Measurements from ENCODE around the gene SLC8A1. TPM values are rescaled to one million over a fixed set of nuclear protein-coding genes. Genes with fewer than 3 reads are reported as not detected.

The SLC8A1 gene
- total RNA-seq, 4 donors from 2014 or later = 2.2 to 45.0 (median 9.6) TPM

DNA sequence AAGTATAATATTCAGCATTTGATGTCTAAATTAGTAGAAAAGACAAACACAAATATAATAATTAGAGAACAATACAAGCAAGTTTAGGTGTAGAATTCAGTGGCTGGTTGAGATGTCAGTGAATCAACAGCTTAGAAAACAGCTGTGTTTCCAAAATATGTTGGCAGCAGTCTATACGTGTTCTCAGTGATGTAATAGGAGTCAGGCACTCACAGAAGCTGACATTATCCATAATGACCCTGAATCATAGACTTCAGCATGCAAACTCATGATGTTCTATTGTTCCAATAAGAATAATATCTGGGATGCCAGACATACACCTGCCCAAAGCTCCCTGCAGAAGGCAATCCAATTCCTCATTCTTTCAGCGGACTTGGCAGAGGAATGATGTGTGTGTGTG lies 164.7 kb downstream of the SLC8A1 start:
- Histone ChIP-seq H3K4me1 (peaks cover 0 to 17% (median 0%) of the 10 kb centered on the region in 3 donors), H3K36me3 (no peaks in the 10 kb centered on the region), H3K4me3 (no peak overlapping the region), H3K27me3 (no peaks in the 10 kb centered on the region), H3K9me3 (no peaks in the 10 kb centered on the region), H3K27ac (no peak overlapping the region)
- intact Hi-C loops (cut with DNase I) = no loop called here
- DNase-seq = no peak
- 40 to 49% methylated on average over 2 of the region's 2 CpGs for WGBS, 2 donors
- TF ChIP-seq, protein P1, sequence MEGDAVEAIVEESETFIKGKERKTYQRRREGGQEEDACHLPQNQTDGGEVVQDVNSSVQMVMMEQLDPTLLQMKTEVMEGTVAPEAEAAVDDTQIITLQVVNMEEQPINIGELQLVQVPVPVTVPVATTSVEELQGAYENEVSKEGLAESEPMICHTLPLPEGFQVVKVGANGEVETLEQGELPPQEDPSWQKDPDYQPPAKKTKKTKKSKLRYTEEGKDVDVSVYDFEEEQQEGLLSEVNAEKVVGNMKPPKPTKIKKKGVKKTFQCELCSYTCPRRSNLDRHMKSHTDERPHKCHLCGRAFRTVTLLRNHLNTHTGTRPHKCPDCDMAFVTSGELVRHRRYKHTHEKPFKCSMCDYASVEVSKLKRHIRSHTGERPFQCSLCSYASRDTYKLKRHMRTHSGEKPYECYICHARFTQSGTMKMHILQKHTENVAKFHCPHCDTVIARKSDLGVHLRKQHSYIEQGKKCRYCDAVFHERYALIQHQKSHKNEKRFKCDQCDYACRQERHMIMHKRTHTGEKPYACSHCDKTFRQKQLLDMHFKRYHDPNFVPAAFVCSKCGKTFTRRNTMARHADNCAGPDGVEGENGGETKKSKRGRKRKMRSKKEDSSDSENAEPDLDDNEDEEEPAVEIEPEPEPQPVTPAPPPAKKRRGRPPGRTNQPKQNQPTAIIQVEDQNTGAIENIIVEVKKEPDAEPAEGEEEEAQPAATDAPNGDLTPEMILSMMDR (IDR thresholded peaks at IDR 0.05) = no peak
- no peak for TF ChIP-seq POLR2A (IDR thresholded peaks at IDR 0.05)

DNA sequence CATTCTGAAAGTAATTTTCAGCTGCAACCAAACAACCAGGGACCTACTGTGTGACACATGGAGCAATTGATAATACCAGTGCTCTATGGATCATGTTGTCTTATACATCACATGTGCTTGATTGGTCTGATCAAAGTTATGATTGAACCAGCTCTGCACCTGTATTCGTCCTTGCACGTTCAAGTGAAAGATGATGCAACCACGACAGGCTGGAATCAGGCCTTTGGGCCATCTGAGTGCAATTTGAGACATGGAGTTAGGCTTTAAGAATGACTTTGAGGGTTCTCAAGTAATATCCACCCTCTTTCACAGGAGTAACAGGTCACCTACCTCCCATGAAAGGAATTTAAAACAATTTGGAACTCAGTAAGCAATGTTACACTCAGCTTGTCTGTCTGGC lies 165.2 kb downstream of the SLC8A1 start:
- TF ChIP-seq, protein P1 (IDR thresholded peaks at IDR 0.05) = no peak
- TF ChIP-seq POLR2A (IDR thresholded peaks at IDR 0.05) = no peak
- Histone ChIP-seq H3K4me3 (no peak overlapping the region), H3K27me3 (no peaks in the 10 kb centered on the region), H3K36me3 (no peaks in the 10 kb centered on the region), H3K9me3 (no peaks in the 10 kb centered on the region), H3K27ac (no peak overlapping the region), H3K4me1 (peaks cover under 1 to 22% (median 2%) of the 10 kb centered on the region in 3 donors)
- intact Hi-C loops (cut with DNase I) = no loop called here
- WGBS, 2 donors = 53 to 55% methylated on average over 3 of the region's 3 CpGs
- DNase-seq = no peak

DNA sequence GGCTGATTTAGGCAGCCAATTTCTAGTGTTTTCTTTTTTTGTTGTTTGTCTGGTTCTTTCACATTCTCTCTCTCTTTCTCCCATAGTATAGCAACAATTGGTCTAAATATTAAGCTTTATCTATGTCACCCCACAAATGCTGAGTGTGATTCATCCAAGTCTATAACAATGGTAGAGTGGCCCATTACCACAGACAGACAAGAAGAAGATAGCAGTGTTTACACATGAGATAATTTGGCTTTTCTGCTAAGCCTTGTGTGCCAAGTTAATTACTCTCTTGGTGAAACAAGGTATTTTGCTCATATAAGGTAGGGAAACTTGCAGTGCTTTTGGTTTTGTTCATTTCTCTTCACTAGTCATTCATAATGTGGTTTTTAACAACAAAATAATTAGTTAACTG lies 166.5 kb downstream of the SLC8A1 start:
- no peaks in the 10 kb centered on the region for H3K27me3 ChIP-seq
- H3K4me3 ChIP-seq = no peak overlapping the region
- DNase-seq = no peak
- intact Hi-C loops (cut with DNase I) = no loop called here
- H3K27ac ChIP-seq = no peak overlapping the region
- no peaks in the 10 kb centered on the region for H3K36me3 ChIP-seq
- TF ChIP-seq POLR2A (IDR thresholded peaks at IDR 0.05) = no peak
- TF ChIP-seq, protein P1 (IDR thresholded peaks at IDR 0.05) = no peak
- H3K4me1 ChIP-seq = peaks cover 7 to 35% (median 11%) of the 10 kb centered on the region in 3 donors
- no peaks in the 10 kb centered on the region for H3K9me3 ChIP-seq

DNA sequence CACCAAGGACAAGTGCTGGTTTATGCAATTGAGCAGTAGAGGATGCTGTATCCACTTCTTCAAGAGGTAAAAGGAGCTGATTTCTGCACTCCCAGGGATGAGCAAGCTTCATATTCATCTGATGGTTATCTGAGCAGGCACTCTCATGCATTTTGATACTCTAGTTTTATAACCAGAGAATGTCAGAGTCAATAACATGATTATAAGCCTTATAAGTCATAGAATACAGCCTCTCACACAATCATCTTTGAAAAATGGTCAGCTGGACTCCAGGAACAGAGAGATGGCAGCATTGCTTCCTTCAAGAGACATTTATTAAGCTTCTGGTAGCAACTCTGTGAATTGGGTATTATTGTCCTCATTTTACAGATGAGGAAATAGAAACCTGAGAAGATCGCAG lies 167.1 kb downstream of the SLC8A1 start:
- 80 to 92% methylated on average over 1 of the region's 1 CpG for WGBS, 2 donors
- intact Hi-C loops (cut with DNase I) = no loop called here
- peak overlapping the region in 1 of 4 donors; percentile 3 for H3K27ac ChIP-seq

DNA sequence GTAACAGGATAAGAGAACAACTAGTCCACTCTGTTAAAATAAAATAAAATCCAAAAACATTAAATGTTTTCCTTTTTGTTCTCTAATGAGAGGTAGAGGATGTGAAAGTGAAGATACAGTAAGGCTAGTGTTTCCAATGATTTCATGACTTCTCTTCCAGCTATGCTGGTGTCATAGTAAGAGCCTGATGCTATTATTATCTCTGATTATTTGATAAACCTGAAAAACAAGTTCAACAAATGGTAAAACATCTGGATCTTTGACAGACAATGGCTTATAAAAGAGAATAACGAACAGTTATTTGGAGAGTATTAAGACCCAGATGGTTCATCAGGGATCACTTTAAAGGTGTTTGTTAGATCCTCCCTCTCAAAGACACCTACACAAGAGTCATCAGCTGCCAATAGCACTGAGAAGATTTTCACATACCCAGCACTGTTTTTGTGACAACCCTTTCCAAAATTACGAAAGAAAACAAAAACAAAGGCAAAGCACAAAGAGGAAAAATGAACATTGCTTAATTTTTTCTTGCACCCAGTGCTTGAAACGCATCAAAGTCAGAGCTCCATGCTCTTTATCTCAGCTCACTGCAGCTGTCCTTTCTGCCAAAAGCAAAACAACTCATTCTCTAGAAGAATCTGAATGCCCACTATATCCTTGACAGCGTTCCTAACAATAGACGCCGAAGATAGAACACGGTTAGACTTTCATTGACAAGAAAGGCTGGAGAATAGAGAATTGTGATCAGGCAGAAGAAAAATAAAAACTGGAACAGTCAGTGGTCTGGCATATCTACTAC lies 168.6 kb downstream of the SLC8A1 start:
- WGBS, 2 donors = 58 to 69% methylated on average over 7 of the region's 7 CpGs
- Histone ChIP-seq H3K27ac (peak overlapping the region in 3 of 4 donors; percentile 30 to 76 (median 56)), H3K4me1 (peaks cover 7 to 47% (median 11%) of the 10 kb centered on the region in 3 donors), H3K27me3 (no peaks in the 10 kb centered on the region), H3K9me3 (no peaks in the 10 kb centered on the region), H3K4me3 (no peak overlapping the region), H3K36me3 (no peaks in the 10 kb centered on the region)
- intact Hi-C loops (cut with DNase I) = no loop called here
- TF ChIP-seq POLR2A (IDR thresholded peaks at IDR 0.05) = no peak
- TF ChIP-seq, protein P1 (IDR thresholded peaks at IDR 0.05) = no peak
- no peak for DNase-seq

More for the DNA sequence above, 167.1 kb downstream of the SLC8A1 start:
- Histone ChIP-seq H3K4me3 (no peak overlapping the region), H3K27me3 (no peaks in the 10 kb centered on the region), H3K4me1 (peaks cover 7 to 35% (median 11%) of the 10 kb centered on the region in 3 donors), H3K36me3 (no peaks in the 10 kb centered on the region), H3K9me3 (no peaks in the 10 kb centered on the region)
- TF ChIP-seq POLR2A (IDR thresholded peaks at IDR 0.05) = no peak
- TF ChIP-seq, protein P1 (IDR thresholded peaks at IDR 0.05) = no peak
- DNase-seq = no peak
